ENCODE measurements around the gene FGL2.
A peak's percentile ranks its signal among the peaks of the same experiment; 100 is the strongest.
"Not testable (repeated sequence)": the region's sequence is repeated elsewhere in the genome, so short reads cannot be mapped to it uniquely, and the experiment has no call there.

FGL2 gene

DNA sequence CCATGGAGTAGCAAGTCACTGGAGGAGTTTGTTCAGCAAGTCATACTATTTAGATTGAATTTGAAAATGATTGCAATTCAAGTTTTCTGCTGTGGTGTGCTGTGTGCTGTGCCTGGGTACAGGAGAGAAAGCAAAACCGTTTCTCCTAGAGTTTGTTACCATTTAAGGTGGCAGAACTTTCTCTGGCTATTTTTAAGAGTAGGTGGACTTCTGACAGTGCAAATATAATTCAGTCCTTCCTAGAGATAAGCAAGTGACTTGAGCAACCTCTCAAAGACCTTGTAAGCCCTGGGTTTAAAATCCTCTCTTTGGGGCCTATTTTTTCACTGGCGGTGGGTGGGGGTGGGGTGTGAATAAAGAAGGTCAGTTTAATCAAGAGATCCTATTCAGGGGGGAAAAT, 42.9 kb upstream of the FGL2 start:
- TF ChIP-seq, protein P1, sequence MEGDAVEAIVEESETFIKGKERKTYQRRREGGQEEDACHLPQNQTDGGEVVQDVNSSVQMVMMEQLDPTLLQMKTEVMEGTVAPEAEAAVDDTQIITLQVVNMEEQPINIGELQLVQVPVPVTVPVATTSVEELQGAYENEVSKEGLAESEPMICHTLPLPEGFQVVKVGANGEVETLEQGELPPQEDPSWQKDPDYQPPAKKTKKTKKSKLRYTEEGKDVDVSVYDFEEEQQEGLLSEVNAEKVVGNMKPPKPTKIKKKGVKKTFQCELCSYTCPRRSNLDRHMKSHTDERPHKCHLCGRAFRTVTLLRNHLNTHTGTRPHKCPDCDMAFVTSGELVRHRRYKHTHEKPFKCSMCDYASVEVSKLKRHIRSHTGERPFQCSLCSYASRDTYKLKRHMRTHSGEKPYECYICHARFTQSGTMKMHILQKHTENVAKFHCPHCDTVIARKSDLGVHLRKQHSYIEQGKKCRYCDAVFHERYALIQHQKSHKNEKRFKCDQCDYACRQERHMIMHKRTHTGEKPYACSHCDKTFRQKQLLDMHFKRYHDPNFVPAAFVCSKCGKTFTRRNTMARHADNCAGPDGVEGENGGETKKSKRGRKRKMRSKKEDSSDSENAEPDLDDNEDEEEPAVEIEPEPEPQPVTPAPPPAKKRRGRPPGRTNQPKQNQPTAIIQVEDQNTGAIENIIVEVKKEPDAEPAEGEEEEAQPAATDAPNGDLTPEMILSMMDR (conservative IDR thresholded peaks at IDR 0.05; ENCODE audit: low read length), result no peak
- H3K4me3 ChIP-seq (ENCODE audit: low read length), result no peak overlapping the region
- DNase-seq (ENCODE audit: low read depth), result no peak

- DNase-seq (ENCODE audit: low read depth), result no peak
- no peak overlapping the region for H3K4me3 ChIP-seq (ENCODE audit: low read length)
- TF ChIP-seq, protein P1 (conservative IDR thresholded peaks at IDR 0.05; ENCODE audit: low read length), result no peak
Measured at GRCh38 chr7:77242068-77242467, 42.4 kb upstream of the FGL2 start.

DNA sequence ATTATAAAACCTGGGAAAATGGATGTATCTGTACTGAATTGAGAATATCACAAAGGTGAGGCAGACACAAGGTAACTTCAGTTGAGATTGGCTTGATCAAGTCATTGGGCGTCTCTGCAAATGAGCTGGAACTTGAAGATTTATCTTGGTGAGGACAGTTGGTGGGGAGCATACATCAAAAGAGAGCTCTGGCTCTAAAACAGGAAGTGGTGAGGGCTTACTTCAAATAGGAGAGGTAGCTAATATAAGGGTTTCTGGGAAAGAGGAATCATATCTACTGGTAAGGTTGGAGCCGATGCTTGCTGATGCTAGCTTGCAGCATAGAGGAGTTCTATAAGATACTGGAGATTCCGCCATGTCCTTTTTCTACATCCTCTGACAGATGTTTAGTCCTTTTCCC, 39.9 kb upstream of the FGL2 start:
- H3K4me3 ChIP-seq (ENCODE audit: low read length), result no peak overlapping the region
- TF ChIP-seq, protein P1 (conservative IDR thresholded peaks at IDR 0.05; ENCODE audit: low read length), result no peak
- no peak for DNase-seq (ENCODE audit: low read depth)

DNA sequence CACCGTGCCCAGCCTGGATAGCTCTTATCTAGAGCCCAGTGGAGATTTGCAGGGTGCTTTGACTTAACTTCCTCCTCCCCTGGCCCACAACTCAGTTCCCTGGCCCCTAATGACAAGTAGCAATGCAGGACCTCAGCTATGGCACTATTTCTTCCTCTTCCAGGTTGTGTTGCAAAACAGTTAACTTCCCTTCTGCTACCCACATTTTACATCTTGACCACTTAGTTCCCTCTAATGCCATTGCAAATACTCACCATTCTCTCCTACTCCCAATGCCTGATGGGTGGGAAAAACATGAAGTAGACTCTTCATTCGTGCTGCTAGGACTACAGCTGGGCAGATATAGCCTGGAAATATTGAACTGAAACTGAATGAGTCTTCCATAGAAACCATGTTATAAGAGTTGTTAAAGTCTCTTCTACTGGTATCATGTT, 39.1 kb upstream of the FGL2 start:
- no peak overlapping the region for H3K4me3 ChIP-seq (ENCODE audit: low read length)
- peak; percentile 9 for DNase-seq (ENCODE audit: low read depth)
- TF ChIP-seq, protein P1 (conservative IDR thresholded peaks at IDR 0.05; ENCODE audit: low read length), result no peak

DNA sequence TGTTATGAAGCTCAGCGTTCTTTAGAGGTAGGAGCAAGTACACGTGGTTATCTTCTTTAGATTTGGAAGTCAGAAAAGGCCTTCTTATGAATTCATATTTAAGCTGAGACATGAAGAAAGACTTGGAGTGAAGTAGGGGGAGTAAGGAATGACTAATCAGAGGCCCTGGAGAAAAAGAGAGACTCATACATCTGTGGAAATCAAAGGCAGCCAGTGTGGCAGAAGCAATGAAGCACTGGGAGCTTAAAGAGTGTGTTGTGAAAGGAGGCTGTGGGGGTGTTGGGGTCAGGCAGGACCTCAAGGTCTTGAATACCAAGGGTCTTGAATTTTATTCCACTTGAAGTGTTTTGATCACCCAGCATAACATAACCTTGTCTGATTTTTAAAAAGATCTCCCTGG, 35.7 kb upstream of the FGL2 start:
- H3K4me3 ChIP-seq (ENCODE audit: low read length), result no peak overlapping the region
- DNase-seq (ENCODE audit: low read depth), result peak; percentile 51
- TF ChIP-seq, protein P1 (conservative IDR thresholded peaks at IDR 0.05; ENCODE audit: low read length), result no peak

- TF ChIP-seq, protein P1 (conservative IDR thresholded peaks at IDR 0.05; ENCODE audit: low read length), result no peak
- H3K4me3 ChIP-seq (ENCODE audit: low read length), result no peak overlapping the region
- no peak for DNase-seq (ENCODE audit: low read depth)
Measured at GRCh38 chr7:77232467-77232866, 32.8 kb upstream of the FGL2 start.

DNA sequence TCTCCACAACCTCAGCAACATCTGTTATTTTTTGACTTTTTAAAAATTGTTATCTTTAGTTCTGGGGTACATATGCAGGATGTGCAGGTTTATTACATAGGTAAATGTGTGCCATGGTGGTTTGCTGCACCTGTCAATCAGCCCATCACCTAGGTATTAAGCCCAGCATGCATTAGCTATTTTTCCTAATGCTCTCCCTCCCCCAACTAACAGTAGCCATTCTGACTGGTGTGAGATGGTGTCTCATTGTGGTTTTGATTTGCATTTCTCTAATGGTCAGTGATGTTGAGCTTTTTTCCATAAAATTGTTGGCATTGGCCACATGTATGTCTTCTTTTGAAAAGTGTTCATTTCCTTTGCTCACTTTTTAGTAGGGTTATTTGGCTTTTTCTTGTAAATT, 29.2 kb upstream of the FGL2 start:
- not testable (repeated sequence) for H3K4me3 ChIP-seq (ENCODE audit: low read length); DNase-seq (ENCODE audit: low read depth)

GRCh38 chr7:77226357-77226839, 26.8 kb upstream of the FGL2 start:
- DNase-seq (ENCODE audit: low read depth), result no peak
- TF ChIP-seq, protein P1 (conservative IDR thresholded peaks at IDR 0.05; ENCODE audit: low read length), result no peak

More at GRCh38 chr7:77226357-77226839, 26.8 kb upstream of the FGL2 start:
- no peak overlapping the region for H3K4me3 ChIP-seq (ENCODE audit: low read length)
